AG04450 (cell line): ENCODE measurements around the gene ST14. TPM values are rescaled to one million over a fixed set of nuclear protein-coding genes. Genes with fewer than 3 reads are reported as not detected.
"Not testable (repeated sequence)": the region's sequence is repeated elsewhere in the genome, so short reads cannot be mapped to it uniquely, and the experiment has no call there.

ENCODE experiments used
- CTCF ChIA-PET: fragments of 300-600, 350-600 bp; formaldehyde crosslinking; extraction: SDS; loops from one replicate; lab custom pipeline; 2022; ENCODE audit warnings: antibody characterized with exemption, inconsistent platforms; lab: Charles Lee
- POLR2A ChIA-PET: fragments of 350-600 bp; formaldehyde crosslinking; extraction: SDS; loops from one replicate; lab custom pipeline; 2021; ENCODE audit warnings: antibody characterized with exemption, inconsistent platforms; lab: Yijun Ruan, JAX
- DNase-seq: peaks from one replicate; pipeline ENCODE4 v3.0.0-alpha.2; 2011; ENCODE audit warnings: low read depth, low spot score
- H3K27ac ChIP-seq: one replicate; pipeline ENCODE4 v1.5.1; 2012; ENCODE audit warnings: low read depth, low read length, control low read depth
- H3K27me3 ChIP-seq: one replicate; pipeline ENCODE4 v1.6.0; 2012; ENCODE audit warnings: low read length; ENCODE audit not compliant: control insufficient read depth, insufficient read depth
- H3K4me3 ChIP-seq: 2 replicates; pipeline ENCODE4 v1.5.1; 2011; ENCODE audit warnings: mild to moderate bottlenecking, low read depth, low read length, control low read depth
- H3K9me3 ChIP-seq: 2 replicates; pipeline ENCODE4 v1.5.1; 2012; ENCODE audit warnings: low read length; ENCODE audit not compliant: control insufficient read depth, insufficient read depth
- polyA plus RNA-seq: library from polyadenylated mRNA; depleted of rRNA; stranded (reverse); fragments of >200 nt; gene quantifications from 2 replicates; pipeline ENCODE4 v1.2.3, GENCODE V29; 2011; rRNA removed
- small RNA-seq: library from RNA; depleted of rRNA; stranded (forward); fragments of <200 nt; gene quantifications from one replicate; pipeline ENCODE3, GENCODE V24; 2012; ENCODE audit warnings: low read depth; ENCODE audit not compliant: insufficient read length
- TF ChIP-seq, protein P1 (sequence below): IDR thresholded peaks from 2 replicates; pipeline ENCODE4 v1.5.1; 2011; ENCODE audit warnings: low read depth, low read length, control low read depth, inconsistent platforms

ST14 gene
- polyA plus RNA-seq, 1 experiment: not detected

DNA sequence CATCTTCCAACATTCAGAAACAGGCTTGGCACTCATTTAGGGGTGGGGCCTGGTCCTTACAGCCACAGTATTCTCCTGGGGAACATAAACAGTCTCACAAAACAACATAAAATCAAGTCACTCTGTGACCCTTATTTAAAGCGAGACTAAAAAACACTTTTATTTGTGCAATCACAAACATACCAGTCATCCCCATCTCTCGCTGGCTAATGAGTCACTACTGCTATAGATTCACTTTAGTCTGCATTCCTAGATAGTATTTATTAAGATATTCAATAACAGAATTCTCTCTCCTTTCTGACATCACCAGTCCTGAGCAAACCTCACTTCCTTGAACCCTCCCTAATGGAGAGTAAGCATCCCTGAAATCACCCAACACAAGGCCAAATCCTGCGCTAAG lies 87.2 kb downstream of the ST14 start:
- DNase-seq: peak; percentile 24
- H3K4me3 ChIP-seq: no peak overlapping the region
- CTCF ChIA-PET: no interaction called here
- H3K9me3 ChIP-seq: no peaks in the 10 kb centered on the region
- H3K27ac ChIP-seq: no peak overlapping the region
- no peaks in the 10 kb centered on the region for H3K27me3 ChIP-seq
- POLR2A ChIA-PET: no interaction called here
- TF ChIP-seq, protein P1, sequence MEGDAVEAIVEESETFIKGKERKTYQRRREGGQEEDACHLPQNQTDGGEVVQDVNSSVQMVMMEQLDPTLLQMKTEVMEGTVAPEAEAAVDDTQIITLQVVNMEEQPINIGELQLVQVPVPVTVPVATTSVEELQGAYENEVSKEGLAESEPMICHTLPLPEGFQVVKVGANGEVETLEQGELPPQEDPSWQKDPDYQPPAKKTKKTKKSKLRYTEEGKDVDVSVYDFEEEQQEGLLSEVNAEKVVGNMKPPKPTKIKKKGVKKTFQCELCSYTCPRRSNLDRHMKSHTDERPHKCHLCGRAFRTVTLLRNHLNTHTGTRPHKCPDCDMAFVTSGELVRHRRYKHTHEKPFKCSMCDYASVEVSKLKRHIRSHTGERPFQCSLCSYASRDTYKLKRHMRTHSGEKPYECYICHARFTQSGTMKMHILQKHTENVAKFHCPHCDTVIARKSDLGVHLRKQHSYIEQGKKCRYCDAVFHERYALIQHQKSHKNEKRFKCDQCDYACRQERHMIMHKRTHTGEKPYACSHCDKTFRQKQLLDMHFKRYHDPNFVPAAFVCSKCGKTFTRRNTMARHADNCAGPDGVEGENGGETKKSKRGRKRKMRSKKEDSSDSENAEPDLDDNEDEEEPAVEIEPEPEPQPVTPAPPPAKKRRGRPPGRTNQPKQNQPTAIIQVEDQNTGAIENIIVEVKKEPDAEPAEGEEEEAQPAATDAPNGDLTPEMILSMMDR: no peak

DNA sequence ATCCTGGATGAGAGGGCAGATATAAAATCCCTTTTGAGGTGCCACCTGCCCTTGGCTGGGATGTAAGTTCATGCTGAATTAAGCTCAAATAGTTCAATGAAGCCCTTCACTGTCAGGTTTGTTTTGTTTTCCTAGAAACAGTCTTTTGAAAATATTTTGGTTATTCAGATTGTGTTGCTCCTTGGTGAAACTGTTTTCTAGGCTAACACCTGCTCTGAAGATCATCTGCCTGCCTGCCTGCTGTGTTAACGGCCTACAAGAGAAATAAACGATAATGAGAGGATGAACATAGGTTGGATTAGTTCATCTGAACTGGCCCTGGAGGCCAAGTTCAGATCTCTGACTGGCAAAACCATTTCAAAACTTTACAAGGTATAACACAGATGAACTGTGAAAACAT lies 87.7 kb downstream of the ST14 start:
- H3K4me3 ChIP-seq: no peak overlapping the region
- H3K27me3 ChIP-seq: no peaks in the 10 kb centered on the region
- ChIA-PET POLR2A (no interaction called here), CTCF (no interaction called here)
- no peak overlapping the region for H3K27ac ChIP-seq
- no peaks in the 10 kb centered on the region for H3K9me3 ChIP-seq
- DNase-seq: no peak
- TF ChIP-seq, protein P1: no peak

DNA sequence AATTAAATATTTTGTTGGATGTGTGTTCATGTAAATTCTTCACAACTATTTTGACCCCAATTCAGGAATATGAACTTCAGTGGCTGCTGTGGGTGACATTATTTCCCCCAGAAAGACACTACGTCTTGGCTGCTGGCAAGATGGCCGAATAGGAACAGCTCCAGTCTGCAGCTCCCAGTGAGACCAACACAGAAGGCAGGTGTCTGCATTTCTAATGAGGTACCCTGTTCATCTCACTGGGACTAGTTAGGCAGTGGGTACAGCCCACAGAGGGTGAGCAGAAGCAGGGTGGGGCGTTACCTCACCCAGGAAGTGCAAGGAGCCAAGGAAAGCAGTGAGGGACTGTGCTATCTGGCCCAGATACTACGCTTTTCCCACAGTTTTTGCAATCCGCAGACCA lies 89.8 kb downstream of the ST14 start:
- TF ChIP-seq, protein P1: no peak
- DNase-seq: no peak
- CTCF ChIA-PET: no interaction called here
- Histone ChIP-seq H3K27me3 (no peaks in the 10 kb centered on the region), H3K27ac (no peak overlapping the region), H3K9me3 (no peaks in the 10 kb centered on the region), H3K4me3 (no peak overlapping the region)
- POLR2A ChIA-PET: no interaction called here

DNA sequence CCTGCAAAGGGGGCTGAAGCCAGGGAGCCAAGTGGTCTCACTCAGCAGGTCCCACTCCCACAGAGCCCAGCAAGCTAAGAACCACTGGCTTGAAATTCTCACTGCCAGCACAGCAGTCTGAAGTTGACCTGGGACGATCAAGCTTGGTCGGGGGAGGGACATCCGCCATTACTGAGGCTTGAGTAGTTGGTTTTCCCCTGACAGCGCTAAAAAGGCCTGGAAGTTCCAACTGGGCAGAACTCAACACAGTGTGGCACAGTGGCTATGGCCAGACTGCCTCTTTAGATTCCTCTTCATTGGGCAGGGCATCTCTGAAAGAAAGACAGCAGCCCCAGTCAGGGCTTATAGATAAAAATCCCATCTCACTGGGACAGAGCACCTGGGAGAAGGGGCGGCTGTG lies 90.3 kb downstream of the ST14 start:
- CTCF ChIA-PET, H3K4me3 ChIP-seq, DNase-seq, H3K9me3 ChIP-seq, POLR2A ChIA-PET, H3K27ac ChIP-seq, H3K27me3 ChIP-seq: not testable (repeated sequence)

DNA sequence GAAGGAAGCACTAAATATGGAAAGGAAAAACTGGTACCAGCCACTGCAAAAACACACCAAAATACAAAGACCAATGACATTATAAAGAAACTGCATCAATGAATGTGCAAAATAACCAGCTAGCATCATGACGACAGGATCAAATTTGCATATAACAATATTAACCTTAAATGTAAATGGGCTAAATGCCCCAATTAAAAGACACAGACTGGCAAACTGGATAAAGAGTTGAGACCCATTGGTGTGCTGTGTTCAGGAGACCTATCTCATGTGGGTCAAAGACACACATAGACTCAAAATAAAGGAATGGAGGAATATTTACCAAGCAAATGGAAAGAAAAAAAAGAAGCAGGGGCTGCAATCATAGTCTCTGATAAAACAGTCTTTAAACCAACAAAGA lies 92.2 kb downstream of the ST14 start:
- H3K9me3 ChIP-seq, H3K4me3 ChIP-seq, H3K27me3 ChIP-seq, POLR2A ChIA-PET, DNase-seq, CTCF ChIA-PET, H3K27ac ChIP-seq: not testable (repeated sequence)

Small RNAs within 50 kb of the gene (small RNA-seq; reads per million reads assigned to genes)
- gene RF00015: not detected

Other genes starting within 250 kb of the ST14 start
- 3.9 and 4.7 TPM in 2 replicates for gene PRDM10, start 156.9 kb upstream of the ST14 start, polyA plus RNA-seq
- 238 and 273 TPM in 2 replicates for gene APLP2, start 89.9 kb upstream of the ST14 start, polyA plus RNA-seq
- gene ZBTB44, start 155.1 kb downstream of the ST14 start, polyA plus RNA-seq: 17.7 and 18.7 TPM in 2 replicates